NCI-H526 (cell line): Measurements from ENCODE around the gene MEP1B.
"Not testable (repeated sequence)": the region's sequence is repeated elsewhere in the genome, so short reads cannot be mapped to it uniquely, and the experiment has no call there.

Experiments used
- DNase-seq, 2 experiments: peaks; one replicate each; lab custom pipeline; 2025; lab: John Stamatoyannopoulos, UW

Gene MEP1B

DNA sequence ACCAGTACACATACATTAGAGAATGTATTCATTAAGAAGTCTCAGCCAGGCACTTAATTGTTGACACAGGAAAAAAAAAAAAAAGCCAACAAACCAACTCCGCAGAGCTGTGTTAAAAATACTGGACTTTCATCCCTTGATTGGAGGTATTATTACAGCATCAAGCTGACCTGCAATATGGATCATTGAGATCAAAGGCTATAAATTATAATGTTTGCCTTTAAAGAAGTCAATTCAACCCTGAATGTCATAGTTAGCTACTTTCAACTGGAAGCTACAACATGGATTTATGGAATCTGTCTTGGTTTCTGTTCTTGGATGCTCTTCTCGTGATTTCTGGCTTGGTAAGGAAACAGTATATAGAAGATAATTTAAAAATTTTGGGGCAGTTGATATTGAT is at the start of gene MEP1B:
Gene MEP1B (plus strand): TSS at position 250 of the 400 bp plus-strand sequence. CDS start 32 bp downstream, at position 282.
- DNase-seq = no peak

GRCh38 chr18:32148185-32148870 is 41.5 kb upstream of the MEP1B start:
- no peak for DNase-seq

DNA sequence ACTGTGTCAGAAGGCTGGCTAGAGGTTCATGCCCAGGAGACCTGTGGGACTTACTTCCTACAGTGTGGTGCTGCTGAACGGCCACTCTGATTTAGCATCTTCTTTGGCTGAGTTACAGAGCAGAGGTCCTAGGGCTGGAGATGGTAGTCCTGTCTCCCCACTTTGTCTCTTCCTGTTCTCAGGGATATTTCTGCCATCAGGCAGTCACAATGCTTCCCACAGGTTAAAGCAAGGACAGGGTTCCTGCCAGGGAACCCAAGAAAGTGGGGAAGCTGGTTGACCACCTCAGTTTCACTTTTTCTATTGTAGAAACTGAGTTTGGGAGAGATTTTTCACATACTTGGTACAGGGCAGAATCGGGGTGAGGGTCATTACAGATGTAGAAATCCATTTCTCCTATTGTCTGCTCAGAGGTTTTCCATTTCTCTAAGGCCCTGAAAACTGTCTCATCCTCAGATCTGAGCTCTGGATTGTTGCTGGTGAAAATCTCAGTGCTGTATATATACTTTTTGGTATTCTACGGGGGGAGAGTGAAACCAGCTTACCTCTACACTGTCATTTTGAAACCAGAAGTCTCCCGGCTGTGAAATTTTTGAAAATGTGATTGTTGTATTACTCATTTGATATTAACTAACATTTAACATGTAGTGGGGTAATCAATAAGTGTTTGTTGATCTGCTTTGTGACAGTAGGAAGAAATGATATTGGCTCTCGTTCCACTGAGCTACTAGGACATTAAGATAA is 37.0 kb upstream of the MEP1B start:
- DNase-seq = no peak

- no peak for DNase-seq
Observed at GRCh38 chr18:32156855-32157254, 33.0 kb upstream of the MEP1B start.

GRCh38 chr18:32157580-32157979 is 32.3 kb upstream of the MEP1B start:
- no peak for DNase-seq

DNA sequence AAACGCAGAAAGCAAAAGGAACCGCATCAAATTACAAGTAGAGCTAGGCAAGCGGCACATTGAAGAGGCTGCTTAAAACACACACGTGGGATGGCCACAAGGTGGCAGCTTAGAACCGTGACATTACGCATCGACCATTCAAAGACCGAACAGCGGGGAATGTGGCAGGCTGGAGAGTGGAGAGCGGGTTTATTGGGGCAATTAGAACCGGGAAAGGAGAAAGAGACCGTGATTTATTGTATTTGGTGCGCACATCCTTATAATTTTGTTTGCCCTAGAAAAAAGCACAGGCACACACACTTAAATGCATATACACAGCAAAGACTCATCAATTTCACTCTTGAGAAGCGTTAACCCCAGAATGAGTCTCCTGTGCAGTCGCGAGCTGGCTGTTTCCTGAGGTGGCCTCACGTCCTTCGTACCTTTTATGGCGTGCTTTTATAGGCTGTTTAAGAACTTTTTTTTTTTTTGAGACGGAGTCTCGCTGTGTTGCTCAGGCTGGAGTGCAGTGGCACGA is 31.7 kb upstream of the MEP1B start:
- DNase-seq = peak; percentile 60 to 84

DNA sequence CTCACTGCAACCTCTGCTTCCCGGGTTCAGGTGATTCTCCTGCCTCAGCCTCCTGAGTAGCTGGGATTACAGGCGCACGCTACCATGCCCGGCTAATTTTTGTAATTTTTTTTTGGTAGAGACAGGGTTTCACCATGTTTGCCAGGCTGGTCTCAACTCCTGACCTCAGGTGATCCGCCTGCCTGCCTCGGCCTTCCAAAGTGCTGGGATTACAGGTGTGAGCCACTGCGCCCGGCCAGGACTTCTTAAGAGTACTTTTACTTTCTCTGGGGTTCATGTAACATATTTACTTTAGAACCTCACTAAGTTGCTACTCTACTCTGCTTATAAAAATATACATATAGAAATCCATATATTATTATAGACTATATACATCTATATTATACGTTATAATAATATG is 31.2 kb upstream of the MEP1B start:
- DNase-seq = not testable (repeated sequence)

- no peak for DNase-seq
Observed at GRCh38 chr18:32160547-32160946, 29.3 kb upstream of the MEP1B start.

DNA sequence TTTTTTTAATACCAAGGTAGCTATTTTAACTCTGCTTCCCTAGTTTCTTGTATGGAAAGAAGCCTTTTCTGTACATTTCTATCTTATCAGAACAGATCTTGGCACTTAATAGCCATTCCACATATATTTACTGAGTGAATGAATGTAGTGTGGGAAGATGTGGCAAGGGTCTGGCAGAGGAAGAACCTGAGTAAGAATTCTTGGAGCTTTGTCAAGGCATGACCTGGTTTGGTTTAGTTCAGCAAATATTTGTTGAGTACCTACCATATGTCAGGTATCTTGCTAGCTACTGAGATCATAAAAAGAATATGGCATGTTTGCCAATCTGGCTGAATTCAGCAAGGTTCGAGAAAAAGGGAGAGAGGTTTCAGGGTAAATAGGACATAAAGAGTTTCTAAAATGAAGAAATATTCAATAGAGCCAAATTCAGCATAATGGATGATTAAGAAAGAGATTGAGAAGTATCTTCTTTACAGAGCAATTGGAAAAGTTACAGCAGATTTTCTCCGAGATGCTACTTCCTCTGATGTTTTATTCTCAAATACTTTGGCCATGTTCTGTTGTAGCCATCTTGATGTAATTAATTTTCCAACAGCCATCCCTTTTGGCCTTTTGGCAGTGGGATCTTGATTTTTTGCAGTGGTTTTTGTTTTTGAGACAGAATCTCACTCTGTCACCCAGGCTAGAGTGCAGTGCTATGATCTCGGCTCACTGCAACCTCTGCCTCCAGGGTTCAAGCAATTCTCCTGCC is 21.7 kb upstream of the MEP1B start:
- DNase-seq = no peak

DNA sequence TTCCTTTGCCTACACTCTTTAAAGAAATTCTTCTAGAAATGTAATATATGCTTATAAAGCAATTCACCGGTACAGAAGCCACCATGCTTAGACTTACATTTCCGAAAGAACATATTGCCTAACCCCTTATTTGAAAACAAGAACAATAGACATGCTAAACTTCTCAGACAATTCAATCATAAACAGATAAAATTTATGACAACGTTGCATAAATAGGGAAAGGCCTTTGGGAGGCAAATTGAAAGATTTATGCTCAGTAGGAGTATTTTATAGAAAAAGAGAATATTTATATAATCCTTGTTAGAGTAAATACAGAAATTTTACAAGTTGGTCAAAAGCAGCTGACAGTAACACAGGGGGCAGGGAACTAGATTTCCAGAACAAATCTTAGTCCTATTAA is 16.2 kb upstream of the MEP1B start:
- DNase-seq = no peak

DNA sequence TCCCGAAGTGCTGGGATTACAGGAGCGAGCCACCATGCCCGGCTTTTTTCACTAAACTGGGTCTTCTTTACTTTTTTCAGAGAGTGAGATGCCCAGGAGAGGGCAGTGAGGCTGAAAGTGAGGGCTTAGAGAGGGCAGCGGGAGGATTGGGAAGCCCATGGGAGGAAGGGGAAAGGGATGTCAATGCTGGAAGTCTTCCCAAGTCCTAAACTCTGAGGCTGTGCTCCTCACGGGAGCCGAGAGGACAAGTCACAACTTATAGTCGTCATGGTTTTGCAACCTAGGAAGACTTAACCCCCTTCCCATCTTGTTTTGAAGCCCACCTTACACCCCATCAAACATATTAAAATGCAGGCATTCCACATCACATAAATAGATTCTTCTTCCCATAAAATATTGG is 15.1 kb upstream of the MEP1B start:
- DNase-seq = no peak

DNA sequence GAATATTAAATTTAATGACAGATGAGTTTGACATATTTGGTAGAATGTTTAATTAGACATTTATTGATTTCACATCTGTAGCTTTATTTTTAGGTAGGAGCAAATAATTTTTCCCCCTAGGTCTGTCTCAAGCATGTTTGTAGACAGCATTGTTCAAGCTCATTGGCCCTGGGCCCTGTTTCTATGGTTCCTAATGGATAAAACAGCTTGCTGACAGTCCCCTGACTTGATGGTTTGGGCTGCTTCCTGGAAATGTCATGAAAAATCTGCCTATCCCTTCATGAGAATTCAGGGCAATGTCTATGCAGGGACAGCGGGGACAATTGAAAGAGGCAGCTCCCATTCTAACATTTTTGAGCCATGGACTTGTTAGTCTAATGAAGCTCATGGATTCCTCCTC is 14.6 kb upstream of the MEP1B start:
- DNase-seq = no peak

- not testable (repeated sequence) for DNase-seq
Observed at GRCh38 chr18:32176745-32177144, 13.1 kb upstream of the MEP1B start.

DNA sequence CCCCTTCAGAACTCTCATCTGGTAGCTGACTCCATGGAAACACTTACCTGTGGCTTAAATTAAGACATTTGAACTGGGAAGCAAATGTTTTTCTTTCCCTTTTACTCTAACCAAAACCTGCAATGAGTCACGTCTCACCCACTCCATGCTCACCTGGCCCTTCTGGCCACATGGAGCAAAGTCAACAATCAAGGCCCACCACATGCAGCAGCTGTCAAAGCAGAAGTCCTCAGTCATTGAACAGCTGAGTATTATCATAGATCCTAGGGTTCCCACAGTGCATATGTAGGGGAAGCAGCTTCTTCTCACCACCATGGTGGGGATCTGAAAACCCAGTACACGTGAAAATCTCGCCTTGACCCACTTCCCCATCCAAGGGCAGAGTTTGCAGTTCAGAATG is 12.3 kb upstream of the MEP1B start:
- no peak for DNase-seq

DNA sequence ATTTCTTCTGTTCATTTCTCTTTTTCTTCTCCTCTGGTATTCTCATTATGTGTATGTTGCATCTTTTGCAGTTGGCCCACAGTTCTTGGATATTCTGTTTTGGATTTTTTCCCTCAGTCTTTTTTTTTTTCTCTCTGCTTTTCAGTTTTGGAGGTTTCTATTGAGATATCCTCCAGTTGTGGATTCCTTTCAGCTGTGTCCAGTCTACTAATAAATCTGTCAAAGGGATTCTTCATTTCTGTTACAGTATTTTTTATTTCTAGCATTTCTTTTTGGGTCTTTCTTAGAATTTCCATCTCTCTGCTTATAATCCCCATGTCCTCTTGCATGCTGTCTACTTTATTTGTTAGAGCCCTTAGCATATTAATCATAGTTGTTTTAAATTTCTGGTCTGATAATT is 6.3 kb upstream of the MEP1B start:
- no peak for DNase-seq

DNA sequence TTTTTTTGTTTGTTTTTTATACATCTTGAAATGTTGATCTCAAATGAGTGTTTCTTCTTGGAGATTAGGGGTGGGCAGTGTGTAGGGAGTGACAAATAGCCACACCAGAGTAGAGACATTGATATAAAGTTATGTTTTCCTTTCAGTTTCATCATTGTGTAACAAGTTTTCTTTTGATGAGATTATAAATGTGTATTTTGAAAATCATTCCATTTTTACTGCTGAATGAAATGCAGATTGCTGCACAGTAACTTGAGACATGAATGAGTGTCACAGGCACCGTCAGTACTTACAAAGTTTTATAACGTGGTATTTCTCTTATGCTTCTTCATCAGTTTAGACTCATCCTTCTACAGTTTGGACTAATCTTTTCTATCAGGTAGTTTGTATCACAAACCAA is 370 bp downstream of the MEP1B start:
- DNase-seq = no peak

DNA sequence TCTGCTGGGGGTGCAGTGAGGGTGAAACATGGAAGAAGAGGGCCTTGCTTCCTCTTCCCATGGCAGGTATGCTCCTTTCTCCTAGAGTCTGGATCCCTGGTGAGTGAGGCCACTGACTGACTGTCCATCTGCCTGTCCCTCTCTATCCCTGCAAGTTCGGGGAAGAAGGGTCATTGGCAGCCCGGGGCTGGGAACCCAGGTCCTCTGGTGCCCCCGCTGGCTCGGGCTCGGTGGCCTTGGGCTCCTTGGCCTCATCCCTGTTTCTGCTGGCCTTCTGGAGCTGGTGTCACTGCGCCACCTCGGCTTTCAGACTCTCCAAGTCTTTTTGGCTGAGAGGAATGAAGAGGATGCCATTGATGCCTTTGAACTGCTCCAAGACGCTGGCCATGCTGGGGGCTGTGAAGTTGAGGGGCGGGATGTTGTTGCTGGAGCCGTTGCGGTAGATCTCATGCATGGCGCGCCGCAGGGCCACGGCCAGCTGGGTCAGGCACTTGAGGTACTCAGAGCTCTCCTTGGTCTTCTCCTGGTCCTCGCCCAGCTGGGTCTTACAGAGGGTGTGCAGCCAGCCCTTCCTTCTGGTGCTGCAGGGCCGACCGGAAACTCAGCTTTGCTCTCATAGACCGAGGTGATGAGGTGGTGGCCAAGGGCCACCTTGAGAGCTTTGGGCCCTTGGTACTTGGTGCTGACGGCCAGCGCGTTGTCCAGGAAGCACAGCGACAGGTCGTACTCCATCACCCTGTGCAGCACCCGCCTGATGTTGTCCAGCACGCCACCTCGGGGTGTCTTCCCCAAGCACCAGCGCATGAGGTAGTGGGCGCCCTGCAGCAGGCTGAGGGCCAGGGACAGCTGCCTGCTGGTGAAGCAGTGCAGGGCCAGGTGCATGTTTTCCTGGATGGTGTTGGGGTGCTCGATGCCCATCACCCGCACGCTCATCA is 6.3 kb downstream of the MEP1B start:
- DNase-seq = no peak

DNA sequence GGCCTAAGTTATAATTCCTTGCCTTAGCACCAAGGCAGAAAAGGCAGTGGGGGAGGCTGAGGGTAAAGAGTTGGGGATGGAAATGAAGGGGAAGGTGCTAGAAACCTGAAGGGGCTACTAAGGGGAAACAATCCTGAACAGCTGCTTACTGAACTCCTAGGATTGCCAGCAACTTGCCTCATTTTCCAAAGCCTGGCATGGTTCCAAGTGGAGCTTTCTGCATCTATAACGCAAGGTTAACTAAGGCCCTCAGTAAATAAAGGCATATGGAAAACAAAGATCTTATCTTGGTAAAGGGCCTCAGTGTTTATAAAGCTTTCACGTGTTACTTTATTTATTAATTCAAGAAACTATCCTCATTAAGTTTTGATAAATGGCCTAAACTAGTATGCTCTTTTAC is 10.9 kb downstream of the MEP1B start:
- peak; percentile 10 to 28 for DNase-seq

- peak; percentile 9 to 30 for DNase-seq
Observed at GRCh38 chr18:32201948-32202672, 12.3 kb downstream of the MEP1B start.

DNA sequence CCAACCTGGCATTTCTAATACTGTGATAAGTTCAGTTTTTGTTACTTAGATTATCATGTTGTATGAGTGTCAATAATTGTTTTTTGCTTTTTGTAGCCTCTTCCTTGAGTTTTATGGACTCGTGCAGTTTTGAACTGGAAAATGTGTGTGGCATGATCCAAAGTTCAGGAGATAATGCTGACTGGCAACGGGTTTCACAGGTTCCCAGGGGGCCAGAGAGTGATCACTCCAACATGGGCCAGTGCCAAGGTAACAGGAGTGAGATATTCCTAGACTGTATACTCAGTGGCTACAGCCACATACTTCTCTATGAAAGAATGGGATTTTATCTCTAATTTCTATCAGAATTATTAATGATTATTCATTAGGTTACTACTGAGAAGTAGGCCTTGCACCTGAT is 18.2 kb downstream of the MEP1B start:
- DNase-seq = no peak

GRCh38 chr18:32208577-32208976 is 18.7 kb downstream of the MEP1B start:
- DNase-seq = no peak
